ENCODE data around the gene GPX3.
A peak's percentile ranks its signal among the peaks of the same experiment; 100 is the strongest.

Gene GPX3

DNA sequence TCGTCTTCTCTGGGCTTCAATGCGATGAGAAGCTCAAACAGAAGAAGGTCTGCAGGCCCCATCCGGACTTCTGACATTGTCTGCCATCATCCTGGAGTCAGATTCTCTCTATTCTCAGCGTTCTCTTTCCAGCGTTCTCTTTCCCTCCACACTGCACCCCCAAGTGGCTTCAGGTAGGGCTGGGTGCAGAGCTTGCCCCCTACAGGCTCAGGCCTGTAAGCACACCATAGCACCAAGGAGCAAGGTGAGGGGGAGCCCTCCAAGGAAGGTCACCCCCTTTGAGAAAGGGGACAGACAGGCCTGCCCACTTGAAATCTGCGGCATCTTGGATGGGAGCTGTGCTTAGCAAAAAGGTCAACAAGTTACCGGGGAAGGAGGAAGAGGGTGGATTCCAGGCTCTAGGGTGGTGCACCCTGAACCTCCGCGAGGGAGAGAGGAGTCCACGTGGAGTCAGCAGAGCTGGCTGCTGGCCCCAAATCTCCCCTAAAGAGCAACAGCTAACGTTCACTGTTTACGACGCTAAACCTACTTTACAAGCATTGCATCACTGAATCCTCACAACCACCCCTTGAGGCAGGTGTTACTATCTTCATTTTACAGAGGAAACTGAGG is 27.5 kb downstream of the GPX3 start:
- ATAC-seq (replicated peaks) (peak; percentile 70), DNase-seq (peak in 2 of 3 experiments; percentile 10 to 15)
- Mint-ChIP-seq H3K27ac (peak overlapping the region; percentile 74 to 77), H3K9me3 (no peaks in the 10 kb centered on the region), H3K36me3 (ENCODE audit: insufficient read depth) (peaks cover 91% of the 10 kb centered on the region), H3K4me1 (ENCODE audit: low read depth in 2 of 2) (peaks cover 8 to 20% of the 10 kb centered on the region in 2 donors), H3K27me3 (no peaks in the 10 kb centered on the region), H3K4me3 (no peak overlapping the region)

DNA sequence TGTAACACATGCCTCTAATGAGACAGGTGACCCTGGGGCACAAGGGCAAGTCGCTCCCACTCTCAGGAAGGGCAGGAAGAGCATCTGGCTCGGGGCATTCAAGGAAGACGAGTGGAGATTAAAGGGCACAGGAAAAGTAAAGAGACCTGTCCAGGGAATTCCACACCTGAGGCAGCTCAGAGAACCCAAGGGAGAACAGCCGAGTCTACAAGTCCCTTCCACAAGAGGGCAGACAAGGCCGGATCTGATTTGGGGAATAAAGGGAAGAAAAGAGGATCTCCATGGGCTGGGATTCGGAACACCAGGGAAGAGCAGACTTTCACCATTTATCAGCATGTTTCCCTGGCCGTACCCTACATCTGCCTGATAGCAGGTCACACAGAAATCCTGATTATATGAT is 28.1 kb downstream of the GPX3 start:
- no peak overlapping the region for H3K4me3 Mint-ChIP-seq
- H3K27me3 Mint-ChIP-seq, result no peaks in the 10 kb centered on the region
- no peak for ATAC-seq (replicated peaks)
- H3K27ac Mint-ChIP-seq, result no peak overlapping the region
- peaks cover 8 to 20% of the 10 kb centered on the region in 2 donors for H3K4me1 Mint-ChIP-seq (ENCODE audit: low read depth in 2 of 2)
- H3K9me3 Mint-ChIP-seq, result no peaks in the 10 kb centered on the region
- no peak for DNase-seq
- H3K36me3 Mint-ChIP-seq (ENCODE audit: insufficient read depth), result peaks cover 91% of the 10 kb centered on the region

DNA sequence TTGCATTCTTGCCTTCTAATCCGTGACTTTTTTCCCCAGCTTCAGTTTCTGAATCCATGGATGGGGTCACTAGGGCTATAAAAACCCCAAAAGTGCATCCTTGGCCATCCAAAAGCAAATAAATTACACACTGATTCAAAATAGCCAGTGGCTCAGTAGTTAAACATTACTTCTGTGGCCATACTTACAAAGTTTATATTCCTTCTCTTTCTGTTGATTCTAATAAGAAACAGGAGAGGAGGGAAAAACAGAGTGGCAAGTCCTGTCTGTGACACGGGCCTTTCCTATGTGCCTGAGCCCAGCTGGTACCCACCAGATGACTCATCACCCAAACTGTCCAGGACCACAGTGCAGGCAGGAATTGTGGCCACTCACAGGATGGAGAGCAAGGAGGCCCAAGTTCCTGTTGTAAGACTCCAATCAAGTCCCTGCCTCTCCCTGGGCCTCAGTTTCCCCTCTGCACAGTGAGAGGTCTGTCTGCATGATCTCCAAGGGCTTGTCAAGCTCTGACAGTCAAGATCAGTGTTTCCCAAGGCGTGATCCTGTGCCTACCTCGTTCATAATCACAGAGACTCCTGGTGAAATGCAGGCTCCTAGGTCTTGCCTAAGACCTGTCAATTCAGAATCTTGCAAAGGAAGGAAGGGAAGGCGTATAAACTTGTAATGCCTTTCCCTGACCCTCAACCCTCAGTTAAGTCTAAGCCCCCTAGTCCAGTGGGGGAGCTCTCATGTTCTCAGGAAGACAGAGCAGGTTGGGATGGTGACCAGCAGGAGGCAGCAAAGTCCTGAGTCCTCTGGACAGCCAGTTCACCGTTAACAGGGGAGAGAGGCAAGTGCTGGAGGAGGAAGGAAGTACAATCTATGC is 30.9 kb downstream of the GPX3 start:
- H3K36me3 Mint-ChIP-seq (ENCODE audit: insufficient read depth), result peaks cover 89% of the 10 kb centered on the region
- peak; percentile 67 to 71 (median 70) for DNase-seq
- peaks cover 14 to 24% of the 10 kb centered on the region in 2 donors for H3K4me1 Mint-ChIP-seq (ENCODE audit: low read depth in 2 of 2)
- H3K9me3 Mint-ChIP-seq, result no peaks in the 10 kb centered on the region
- no peak overlapping the region for H3K4me3 Mint-ChIP-seq
- peak overlapping the region in 1 of 2 donors; percentile 85 for H3K27ac Mint-ChIP-seq
- ATAC-seq (replicated peaks), result peak; percentile 82
- H3K27me3 Mint-ChIP-seq, result no peaks in the 10 kb centered on the region

DNA sequence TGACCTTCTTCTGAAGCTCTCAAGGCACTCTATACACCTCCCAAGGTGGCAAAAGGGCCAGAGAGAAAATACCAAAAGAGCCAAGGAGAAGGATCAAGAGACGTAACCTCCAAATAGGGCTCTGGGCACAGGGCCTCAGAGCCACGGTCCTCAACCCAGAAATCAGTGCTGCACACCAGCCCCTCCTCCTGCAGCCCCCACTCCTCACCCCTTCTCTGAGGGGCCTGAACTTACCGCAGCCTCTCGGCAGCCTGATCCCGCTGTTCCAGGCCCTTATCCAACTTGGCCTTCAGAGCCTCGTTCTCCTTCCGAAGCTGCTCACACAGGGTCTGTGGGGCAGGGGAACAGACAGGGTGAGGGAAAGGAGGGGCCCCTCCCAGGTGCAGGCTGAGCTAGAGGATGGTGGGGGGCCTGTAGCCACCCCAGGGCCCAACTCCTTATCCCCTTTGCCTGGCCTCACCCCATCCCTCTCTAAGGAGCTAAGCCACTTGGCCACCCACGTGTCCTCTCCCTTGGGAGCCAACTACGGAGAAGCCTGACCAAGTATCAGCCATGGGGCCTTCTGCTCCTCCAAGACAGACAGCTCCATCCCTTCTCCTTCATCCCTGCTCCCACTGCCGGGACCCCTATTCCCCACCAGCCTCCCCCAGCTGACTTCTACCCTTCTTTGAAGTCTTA is 31.7 kb downstream of the GPX3 start:
- Mint-ChIP-seq H3K27me3 (no peaks in the 10 kb centered on the region), H3K9me3 (no peaks in the 10 kb centered on the region), H3K27ac (peak overlapping the region; percentile 78 to 85), H3K4me3 (no peak overlapping the region), H3K4me1 (ENCODE audit: low read depth in 2 of 2) (peaks cover 13 to 24% of the 10 kb centered on the region in 2 donors), H3K36me3 (ENCODE audit: insufficient read depth) (peaks cover 88% of the 10 kb centered on the region)
- peak; percentile 3 for ATAC-seq (replicated peaks)
- DNase-seq, result no peak

DNA sequence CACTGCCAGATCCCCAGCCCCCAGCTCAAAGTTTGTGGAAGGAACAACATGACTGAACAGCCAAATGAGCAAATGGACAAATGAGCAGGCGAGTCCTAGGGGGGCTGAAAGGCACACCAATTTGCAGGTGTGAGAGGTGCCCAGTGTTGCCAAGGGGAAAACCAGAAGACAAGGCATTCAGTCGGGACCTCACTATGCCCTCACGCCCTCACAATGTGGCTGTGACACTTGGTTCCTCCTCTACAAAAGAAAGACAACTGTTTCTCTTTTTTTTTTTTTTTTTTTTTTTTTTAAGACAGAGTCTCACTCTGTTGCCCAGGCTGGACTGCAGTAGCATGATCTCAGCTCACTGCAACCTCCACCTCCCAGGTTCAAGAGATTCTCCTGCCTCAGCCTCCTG is 32.4 kb downstream of the GPX3 start:
- H3K4me1 Mint-ChIP-seq (ENCODE audit: low read depth in 2 of 2), result peaks cover 9 to 20% of the 10 kb centered on the region in 2 donors
- DNase-seq (no peak), ATAC-seq (replicated peaks) (no peak)
- H3K9me3 Mint-ChIP-seq, result no peaks in the 10 kb centered on the region
- H3K4me3 Mint-ChIP-seq, result no peak overlapping the region
- H3K36me3 Mint-ChIP-seq (ENCODE audit: insufficient read depth), result peaks cover 87% of the 10 kb centered on the region
- H3K27ac Mint-ChIP-seq, result peak overlapping the region; percentile 78 to 85
- H3K27me3 Mint-ChIP-seq, result no peaks in the 10 kb centered on the region

DNA sequence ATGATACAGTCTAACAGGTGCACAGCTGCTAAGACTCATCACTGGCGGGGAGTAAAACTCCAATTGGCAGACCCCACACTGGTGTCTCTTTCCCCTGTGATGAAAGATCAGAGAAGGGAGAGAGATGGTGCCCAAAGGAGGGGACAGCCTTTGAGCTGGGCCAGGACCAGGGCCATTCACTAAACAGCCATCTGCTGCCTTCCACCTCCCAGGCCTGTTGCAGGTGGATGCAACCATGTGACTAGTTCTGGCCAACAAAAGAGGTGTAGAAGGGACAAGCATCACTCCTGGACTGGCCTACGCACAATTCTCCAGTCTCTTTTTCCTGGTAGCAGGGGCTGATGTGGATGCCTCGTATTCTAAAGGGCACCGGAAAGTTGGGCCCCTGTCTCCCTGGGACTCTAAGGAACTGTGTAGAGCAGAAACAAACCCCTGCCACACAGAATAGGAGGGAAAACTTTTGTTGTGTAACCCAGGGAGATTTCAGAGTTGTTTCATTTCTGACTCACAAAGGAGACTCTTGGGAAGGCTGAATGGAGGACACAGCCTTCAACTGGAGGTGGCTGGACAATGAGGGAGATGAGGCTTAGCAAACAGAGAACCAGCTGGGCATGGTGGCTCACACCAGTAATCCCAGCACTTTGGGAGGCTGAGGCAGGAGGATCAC is 33.5 kb downstream of the GPX3 start:
- ATAC-seq (replicated peaks) (no peak), DNase-seq (no peak)
- Mint-ChIP-seq H3K36me3 (ENCODE audit: insufficient read depth) (peaks cover 89% of the 10 kb centered on the region), H3K4me1 (ENCODE audit: low read depth in 2 of 2) (peaks cover 7 to 15% of the 10 kb centered on the region in 2 donors), H3K27ac (peak overlapping the region in 1 of 2 donors; percentile 85), H3K4me3 (no peak overlapping the region), H3K9me3 (no peaks in the 10 kb centered on the region), H3K27me3 (no peaks in the 10 kb centered on the region)

DNA sequence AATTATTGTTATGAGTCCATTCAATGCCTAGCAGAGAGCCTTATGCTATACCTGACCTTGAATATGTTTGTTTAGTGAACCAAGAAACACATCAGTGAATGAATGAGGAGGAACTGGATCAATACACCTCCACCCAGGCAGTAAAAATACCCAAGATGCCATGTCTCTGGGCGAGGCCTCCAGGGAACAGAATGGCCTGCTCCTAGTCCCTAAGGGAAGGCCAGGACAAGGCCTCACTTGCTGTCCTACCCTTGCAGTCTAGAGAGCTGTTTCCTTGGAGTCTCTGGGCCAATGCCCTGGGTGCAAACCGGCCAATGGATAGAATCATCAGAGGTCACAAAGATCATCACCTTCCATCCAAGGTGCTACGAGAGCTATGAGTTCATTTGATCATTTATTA is 34.3 kb downstream of the GPX3 start:
- Mint-ChIP-seq H3K27me3 (no peaks in the 10 kb centered on the region), H3K4me3 (no peak overlapping the region), H3K27ac (no peak overlapping the region), H3K36me3 (ENCODE audit: insufficient read depth) (peaks cover 90% of the 10 kb centered on the region), H3K4me1 (ENCODE audit: low read depth in 2 of 2) (peaks cover 14 to 20% of the 10 kb centered on the region in 2 donors), H3K9me3 (no peaks in the 10 kb centered on the region)
- no peak for ATAC-seq (replicated peaks)
- DNase-seq, result no peak

DNA sequence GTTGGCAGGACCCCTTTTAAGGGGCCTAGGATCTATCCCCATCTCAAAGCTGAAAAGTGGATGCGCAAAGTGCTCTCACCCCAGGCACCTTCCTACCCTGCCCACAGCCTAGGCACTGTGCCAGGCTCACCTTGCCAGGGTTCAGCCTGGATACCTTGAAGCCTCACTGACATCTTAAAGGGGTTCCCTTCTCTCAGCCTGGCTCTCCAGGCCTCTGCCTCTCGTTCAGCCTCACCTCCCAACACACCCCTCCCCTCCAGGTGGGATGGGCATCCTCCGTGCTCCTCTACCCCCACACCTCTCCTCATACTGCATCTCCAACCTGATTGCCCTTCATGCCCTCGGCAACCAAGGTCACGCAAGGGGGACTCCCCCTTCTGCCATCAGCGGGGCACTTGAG is 34.9 kb downstream of the GPX3 start:
- peaks cover 90% of the 10 kb centered on the region for H3K36me3 Mint-ChIP-seq (ENCODE audit: insufficient read depth)
- peak overlapping the region in 1 of 2 donors; percentile 78 for H3K27ac Mint-ChIP-seq
- no peaks in the 10 kb centered on the region for H3K27me3 Mint-ChIP-seq
- ATAC-seq (replicated peaks) (no peak), DNase-seq (no peak)
- H3K4me3 Mint-ChIP-seq, result no peak overlapping the region
- peaks cover 17 to 23% of the 10 kb centered on the region in 2 donors for H3K4me1 Mint-ChIP-seq (ENCODE audit: low read depth in 2 of 2)
- no peaks in the 10 kb centered on the region for H3K9me3 Mint-ChIP-seq

DNA sequence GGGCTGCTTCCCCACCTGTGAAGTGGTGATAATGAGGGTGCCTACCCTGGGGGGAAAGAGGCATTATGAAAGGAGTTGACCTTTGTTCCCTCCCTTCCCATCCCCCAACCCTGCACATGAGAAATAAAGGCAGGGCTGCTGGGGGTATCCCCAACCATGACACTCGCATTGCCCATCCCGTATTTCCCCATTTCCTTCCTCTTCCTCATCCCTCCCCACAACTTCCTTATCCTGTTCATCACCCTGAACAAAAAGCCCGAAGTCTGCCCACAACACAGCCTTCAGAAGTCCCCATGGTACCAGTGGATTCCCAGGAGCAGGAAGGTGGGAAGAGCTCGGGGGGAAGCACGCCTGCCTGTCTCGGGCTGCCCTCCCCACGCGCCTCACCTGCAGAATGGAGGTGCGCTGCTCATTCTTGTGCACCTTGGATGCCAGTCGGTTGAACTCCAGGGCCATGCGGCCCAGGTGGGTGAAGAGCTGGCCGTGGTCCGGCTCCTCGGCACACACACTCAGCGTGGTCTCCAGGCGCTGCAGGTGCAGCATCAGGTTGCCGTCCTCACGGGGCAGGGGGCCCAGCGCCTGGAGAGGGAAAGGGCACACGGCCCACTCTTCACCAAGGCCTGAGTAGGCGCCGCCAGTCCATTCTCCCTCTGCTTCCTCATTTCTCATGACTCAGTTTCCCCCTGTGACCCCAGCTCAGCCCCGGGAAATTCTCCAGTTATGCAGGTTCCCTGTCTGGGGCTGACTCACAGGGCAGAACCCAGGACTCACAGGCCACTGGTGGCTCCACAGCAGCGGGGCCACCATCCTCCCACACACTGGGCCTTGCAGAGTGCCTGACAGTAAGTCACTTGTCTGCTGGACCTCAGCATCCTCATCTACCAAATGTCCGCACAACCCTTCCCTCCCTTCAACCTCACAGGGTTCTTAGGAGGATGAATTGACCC is 36.3 kb downstream of the GPX3 start:
- H3K27me3 Mint-ChIP-seq, result no peaks in the 10 kb centered on the region
- H3K9me3 Mint-ChIP-seq, result no peaks in the 10 kb centered on the region
- H3K27ac Mint-ChIP-seq, result peak overlapping the region in 1 of 2 donors; percentile 78
- ATAC-seq (replicated peaks) (no peak), DNase-seq (no peak)
- peaks cover 92% of the 10 kb centered on the region for H3K36me3 Mint-ChIP-seq (ENCODE audit: insufficient read depth)
- no peak overlapping the region for H3K4me3 Mint-ChIP-seq
- peaks cover 17 to 23% of the 10 kb centered on the region in 2 donors for H3K4me1 Mint-ChIP-seq (ENCODE audit: low read depth in 2 of 2)

DNA sequence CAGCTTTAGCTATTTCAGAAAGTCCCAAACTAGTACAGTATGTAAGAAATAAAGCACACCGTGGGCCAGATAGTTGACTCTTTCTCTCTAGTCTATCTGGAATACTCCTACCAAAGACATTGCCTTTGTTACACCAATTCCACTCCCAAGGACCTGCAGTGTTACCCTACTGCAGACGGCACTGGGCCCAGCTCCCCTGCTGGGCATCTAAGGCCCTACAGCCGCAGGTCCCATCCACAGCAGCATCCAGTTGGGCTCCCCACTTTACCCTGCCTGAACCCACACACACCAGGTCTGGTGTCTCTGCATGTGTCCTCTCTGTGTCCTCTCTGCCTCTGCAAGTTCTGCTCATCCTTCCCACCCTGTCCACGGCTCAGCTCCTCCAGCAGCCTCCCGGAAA is 37.9 kb downstream of the GPX3 start:
- no peak for ATAC-seq (replicated peaks)
- Mint-ChIP-seq H3K4me1 (ENCODE audit: low read depth in 2 of 2) (peaks cover 15 to 18% of the 10 kb centered on the region in 2 donors), H3K27ac (peak overlapping the region in 1 of 2 donors; percentile 68), H3K4me3 (no peak overlapping the region), H3K9me3 (no peaks in the 10 kb centered on the region), H3K36me3 (ENCODE audit: insufficient read depth) (peaks cover 93% of the 10 kb centered on the region), H3K27me3 (no peaks in the 10 kb centered on the region)
- no peak for DNase-seq

DNA sequence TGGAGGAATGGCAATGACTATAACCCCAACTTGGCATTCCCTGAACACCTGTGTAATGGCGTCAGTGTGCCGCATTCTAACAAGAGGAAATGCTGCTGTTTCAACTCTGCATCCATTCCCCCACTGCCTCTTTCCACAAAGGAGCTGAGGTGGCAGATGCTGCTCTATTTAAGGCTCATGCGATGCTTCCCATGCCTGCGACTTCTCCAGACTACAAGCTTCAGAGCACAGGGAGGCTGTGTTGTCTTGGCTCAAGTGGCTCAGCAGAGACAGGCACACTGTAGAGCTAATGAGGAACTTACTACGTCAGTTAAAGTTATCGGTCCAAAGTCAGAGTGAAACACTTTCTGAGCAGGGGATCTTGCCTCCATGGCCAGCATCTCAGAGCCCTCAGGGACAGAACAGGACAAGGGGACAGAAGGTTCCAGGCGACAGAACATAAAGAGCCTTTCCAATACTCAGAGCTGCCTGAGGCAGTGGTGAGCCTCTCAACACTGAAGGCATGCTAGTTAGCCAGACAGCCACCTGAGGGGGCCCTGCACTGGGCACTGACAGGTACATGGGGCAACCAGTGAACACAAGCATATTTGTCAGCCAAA is 38.6 kb downstream of the GPX3 start:
- no peak for ATAC-seq (replicated peaks)
- peaks cover 19 to 22% of the 10 kb centered on the region in 2 donors for H3K4me1 Mint-ChIP-seq (ENCODE audit: low read depth in 2 of 2)
- H3K9me3 Mint-ChIP-seq, result no peaks in the 10 kb centered on the region

DNA sequence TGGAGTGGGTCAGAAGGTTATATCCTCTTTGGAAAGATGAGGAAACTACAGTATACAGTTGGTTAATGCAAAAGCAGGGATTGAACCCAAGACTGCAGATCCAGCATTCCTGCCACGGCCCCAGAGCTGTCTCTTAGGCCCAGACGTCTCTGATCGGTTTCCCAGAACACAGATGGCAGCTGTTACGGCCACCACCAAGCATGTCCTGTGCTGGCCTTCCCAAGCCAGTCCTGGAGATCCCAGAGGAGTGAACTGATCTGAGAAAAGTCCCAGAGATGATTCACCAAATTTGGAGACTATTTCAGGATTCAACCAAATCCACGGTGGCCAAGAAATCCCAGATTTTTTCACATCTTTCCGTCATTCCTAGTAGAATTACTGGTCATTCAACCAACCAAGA is 40.4 kb downstream of the GPX3 start:
- Mint-ChIP-seq H3K27ac (peak overlapping the region; percentile 41 to 68), H3K4me1 (ENCODE audit: low read depth in 2 of 2) (peaks cover 23 to 24% of the 10 kb centered on the region in 2 donors), H3K27me3 (no peaks in the 10 kb centered on the region), H3K4me3 (no peak overlapping the region), H3K36me3 (ENCODE audit: insufficient read depth) (peaks cover 89% of the 10 kb centered on the region), H3K9me3 (no peaks in the 10 kb centered on the region)
- ATAC-seq (replicated peaks) (no peak), DNase-seq (no peak)

More for the DNA sequence above, 38.6 kb downstream of the GPX3 start:
- H3K4me3 Mint-ChIP-seq, result peak overlapping the region in 1 of 2 donors; percentile 43
- no peaks in the 10 kb centered on the region for H3K27me3 Mint-ChIP-seq
- H3K27ac Mint-ChIP-seq, result peak overlapping the region; percentile 68 to 91
- peaks cover 93% of the 10 kb centered on the region for H3K36me3 Mint-ChIP-seq (ENCODE audit: insufficient read depth)
- no peak for DNase-seq
